OCI-LY1 (cell line): ENCODE results near the gene C2orf42.
"Not testable (repeated sequence)": the region's sequence is repeated elsewhere in the genome, so short reads cannot be mapped to it uniquely, and the experiment has no call there.

Experiments used
- H2AFZ ChIP-seq: fragments of 200-600 bp; sonication (generic), shearing (Covaris generic); 2 replicates; pipeline ENCODE4 v1.6.0; 2014; ENCODE audit warnings: antibody characterized with exemption, mild to moderate bottlenecking, low read length
- H3F3A ChIP-seq: fragments of 200-600 bp; sonication (generic), shearing (Covaris generic); 2 replicates; pipeline ENCODE4 v1.6.0; 2014; ENCODE audit warnings: mild to moderate bottlenecking, antibody characterized with exemption, low read length, moderate library complexity; ENCODE audit not compliant: insufficient read depth
- H3K27ac ChIP-seq: fragments of 200-600 bp; sonication (generic); 2 replicates; pipeline ENCODE4 v1.5.1; 2014; ENCODE audit warnings: low read length, mixed run types, mild to moderate bottlenecking, low read depth; ENCODE audit not compliant: poor library complexity, severe bottlenecking
- H3K27me3 ChIP-seq: fragments of 200-600 bp; sonication (generic); 2 replicates; pipeline ENCODE4 v1.6.0; 2014; ENCODE audit warnings: antibody characterized with exemption, mild to moderate bottlenecking, low read length, moderate library complexity; ENCODE audit not compliant: insufficient read depth
- H3K36me3 ChIP-seq: fragments of 200-600 bp; sonication (generic); 2 replicates; pipeline ENCODE4 v1.6.1; 2014; ENCODE audit warnings: mild to moderate bottlenecking, antibody characterized with exemption, low read length, moderate library complexity, mixed read lengths; ENCODE audit not compliant: insufficient read depth
- H3K4me1 ChIP-seq: fragments of 200-600 bp; sonication (generic); 2 replicates; pipeline ENCODE4 v1.5.1; 2014; ENCODE audit warnings: mild to moderate bottlenecking, low read length, moderate library complexity; ENCODE audit not compliant: insufficient read depth, severe bottlenecking
- H3K4me2 ChIP-seq: fragments of 200-600 bp; sonication (generic), shearing (Covaris generic); 2 replicates; pipeline ENCODE4 v1.6.1; 2014; ENCODE audit warnings: low read length
- H3K4me3 ChIP-seq: fragments of 200-600 bp; sonication (generic); 2 replicates; pipeline ENCODE4 v1.5.1; 2014; ENCODE audit warnings: low read length, low read depth, mild to moderate bottlenecking, mixed read lengths; ENCODE audit not compliant: poor library complexity, severe bottlenecking
- H3K79me2 ChIP-seq: fragments of 200-600 bp; shearing (Covaris generic); 2 replicates; pipeline ENCODE4 v1.6.1; 2016; ENCODE audit warnings: mixed run types, low read length, mixed read lengths; ENCODE audit not compliant: insufficient read depth
- H3K9ac ChIP-seq: fragments of 200-600 bp; sonication (generic), shearing (Covaris generic); 2 replicates; pipeline ENCODE4 v1.6.1; 2014; ENCODE audit warnings: mild to moderate bottlenecking, low read length, mixed read lengths
- H3K9me2 ChIP-seq: fragments of 200-600 bp; sonication (generic), shearing (Covaris generic); 2 replicates; pipeline ENCODE4 v1.6.1; 2014; ENCODE audit warnings: low read depth, mild to moderate bottlenecking, low read length, mixed read lengths
- H3K9me3 ChIP-seq: fragments of 200-600 bp; shearing (Covaris generic); 2 replicates; pipeline ENCODE4 v1.6.1; 2014; ENCODE audit warnings: low read length, mixed read lengths
- H4K20me1 ChIP-seq: fragments of 200-600 bp; sonication (generic), shearing (Covaris generic); 2 replicates; pipeline ENCODE4 v1.6.0; 2016; ENCODE audit warnings: mild to moderate bottlenecking, low read length; ENCODE audit not compliant: insufficient read depth
- EZH2 ChIP-seq: fragments of 200-600 bp; sonication (generic), shearing (Covaris generic); IDR thresholded peaks from 2 replicates; pipeline ENCODE4 v1.8.0; 2017; ENCODE audit warnings: borderline replicate concordance, mixed run types, mild to moderate bottlenecking, antibody characterized with exemption, low read length, moderate library complexity, mixed read lengths
- TF ChIP-seq, protein P1 (sequence below): fragments of 200-600 bp; sonication (generic), shearing (Covaris generic); IDR thresholded peaks from 2 replicates; pipeline ENCODE4 v1.5.1; 2017; ENCODE audit warnings: mild to moderate bottlenecking, antibody characterized with exemption, low read length, moderate library complexity, mixed read lengths

C2orf42 gene

GRCh38 chr2:70133491-70134322 lies 57.1 kb downstream of the C2orf42 start:
- Histone ChIP-seq H2AFZ (no peak overlapping the region), H3K4me3 (no peak overlapping the region), H3K79me2 (no peaks in the 10 kb centered on the region), H3K9ac (peak overlapping the region; percentile 87), H3K27me3 (no peaks in the 10 kb centered on the region), H3K4me2 (peak overlapping the region; percentile 82), H3K9me2 (no peaks in the 10 kb centered on the region), H3K4me1 (peaks cover 65% of the 10 kb centered on the region), H3K9me3 (no peaks in the 10 kb centered on the region), H3F3A (peaks cover 8% of the 10 kb centered on the region; the same call in 1 of the 2 replicates), H3K36me3 (no peaks in the 10 kb centered on the region), H4K20me1 (no peaks in the 10 kb centered on the region), H3K27ac (peak overlapping the region; percentile 98)
- TF ChIP-seq EZH2, result no peak
- TF ChIP-seq, protein P1, sequence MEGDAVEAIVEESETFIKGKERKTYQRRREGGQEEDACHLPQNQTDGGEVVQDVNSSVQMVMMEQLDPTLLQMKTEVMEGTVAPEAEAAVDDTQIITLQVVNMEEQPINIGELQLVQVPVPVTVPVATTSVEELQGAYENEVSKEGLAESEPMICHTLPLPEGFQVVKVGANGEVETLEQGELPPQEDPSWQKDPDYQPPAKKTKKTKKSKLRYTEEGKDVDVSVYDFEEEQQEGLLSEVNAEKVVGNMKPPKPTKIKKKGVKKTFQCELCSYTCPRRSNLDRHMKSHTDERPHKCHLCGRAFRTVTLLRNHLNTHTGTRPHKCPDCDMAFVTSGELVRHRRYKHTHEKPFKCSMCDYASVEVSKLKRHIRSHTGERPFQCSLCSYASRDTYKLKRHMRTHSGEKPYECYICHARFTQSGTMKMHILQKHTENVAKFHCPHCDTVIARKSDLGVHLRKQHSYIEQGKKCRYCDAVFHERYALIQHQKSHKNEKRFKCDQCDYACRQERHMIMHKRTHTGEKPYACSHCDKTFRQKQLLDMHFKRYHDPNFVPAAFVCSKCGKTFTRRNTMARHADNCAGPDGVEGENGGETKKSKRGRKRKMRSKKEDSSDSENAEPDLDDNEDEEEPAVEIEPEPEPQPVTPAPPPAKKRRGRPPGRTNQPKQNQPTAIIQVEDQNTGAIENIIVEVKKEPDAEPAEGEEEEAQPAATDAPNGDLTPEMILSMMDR, result no peak

- Histone ChIP-seq H3K9me3 (no peaks in the 10 kb centered on the region), H3K9me2 (no peaks in the 10 kb centered on the region), H3K27me3 (no peaks in the 10 kb centered on the region), H3K79me2 (no peaks in the 10 kb centered on the region), H3K4me3 (peak overlapping the region; percentile 58), H3K36me3 (no peaks in the 10 kb centered on the region), H3K9ac (peak overlapping the region; percentile 87), H3K27ac (peak overlapping the region; percentile 98), H3K4me2 (peak overlapping the region; percentile 82), H3F3A (peaks cover 7% of the 10 kb centered on the region; the same call in 1 of the 2 replicates), H3K4me1 (peaks cover 69% of the 10 kb centered on the region), H2AFZ (no peak overlapping the region), H4K20me1 (no peaks in the 10 kb centered on the region)
- TF ChIP-seq, protein P1, result no peak
- no peak for TF ChIP-seq EZH2
Measured at GRCh38 chr2:70133127-70133452, 57.7 kb downstream of the C2orf42 start.

- H3K4me3 ChIP-seq, result peak overlapping the region; percentile 58
- H3K36me3 ChIP-seq, result no peaks in the 10 kb centered on the region
- H3F3A ChIP-seq, result peaks cover under 1% of the 10 kb centered on the region; the same call in 1 of the 2 replicates
- peak overlapping the region; percentile 87 for H3K9ac ChIP-seq
- no peaks in the 10 kb centered on the region for H3K79me2 ChIP-seq
- peak overlapping the region; percentile 82 for H3K4me2 ChIP-seq
- no peaks in the 10 kb centered on the region for H4K20me1 ChIP-seq
- no peak overlapping the region for H2AFZ ChIP-seq
- peak overlapping the region; percentile 98 for H3K27ac ChIP-seq
- H3K9me3 ChIP-seq, result no peaks in the 10 kb centered on the region
- no peaks in the 10 kb centered on the region for H3K27me3 ChIP-seq
- H3K4me1 ChIP-seq, result peaks cover 76% of the 10 kb centered on the region
- no peaks in the 10 kb centered on the region for H3K9me2 ChIP-seq
- no peak for TF ChIP-seq EZH2
- TF ChIP-seq, protein P1, result no peak
Measured at GRCh38 chr2:70132244-70133126, 58.3 kb downstream of the C2orf42 start.

DNA sequence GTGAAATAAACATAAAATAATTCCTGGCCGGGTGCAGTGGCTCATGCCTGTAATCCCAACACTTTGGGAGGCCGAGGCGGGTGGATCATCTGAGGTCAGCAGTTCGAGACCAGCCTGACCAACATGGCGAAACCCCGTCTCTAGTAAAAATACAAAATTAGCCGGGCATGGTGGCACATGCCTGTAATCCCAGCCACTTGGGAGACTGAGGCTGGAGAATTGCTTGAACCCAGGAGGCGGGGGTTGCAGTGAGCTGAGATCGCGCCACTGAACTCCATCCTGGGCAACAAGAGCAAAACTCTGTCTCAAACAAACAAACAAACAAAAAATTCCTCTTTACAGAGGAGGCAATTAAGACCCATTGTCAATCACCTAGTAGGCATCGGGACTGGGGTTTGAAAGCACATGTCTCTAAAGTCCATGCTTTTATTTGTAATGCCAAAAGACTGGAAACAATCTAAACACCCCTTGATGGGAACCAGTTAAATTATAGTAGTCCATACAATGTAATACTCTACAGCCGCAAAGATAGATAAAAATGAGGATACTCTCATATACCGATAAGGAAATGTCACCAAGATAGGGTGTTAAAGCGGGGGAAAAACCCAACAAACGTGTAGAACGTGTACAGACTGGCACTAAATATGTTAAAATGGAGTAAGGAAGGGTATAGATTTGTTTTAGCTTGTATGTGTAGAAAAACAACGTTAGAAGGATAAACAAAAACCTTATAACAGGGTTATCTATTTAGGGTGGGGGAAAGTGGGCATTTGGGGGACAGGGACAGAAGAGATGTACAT lies 59.3 kb downstream of the C2orf42 start:
- H3K27me3 ChIP-seq, H3K9me3 ChIP-seq, H3K79me2 ChIP-seq, H3K36me3 ChIP-seq, H4K20me1 ChIP-seq, H3F3A ChIP-seq, H2AFZ ChIP-seq, H3K9me2 ChIP-seq: not testable (repeated sequence)
- Histone ChIP-seq H3K4me1 (peaks cover 84% of the 10 kb centered on the region), H3K9ac (peak overlapping the region; percentile 87), H3K27ac (peak overlapping the region; percentile 98), H3K4me2 (peak overlapping the region; percentile 82), H3K4me3 (peak overlapping the region; percentile 58)
